Measurements from ENCODE around the gene SDK1. TPM values are rescaled to one million over a fixed set of nuclear protein-coding genes. Genes with fewer than 3 reads are reported as not detected.

The SDK1 gene
- total and polyA plus RNA-seq, 4 donors = 0.12 to 0.47 (median 0.36) TPM

DNA sequence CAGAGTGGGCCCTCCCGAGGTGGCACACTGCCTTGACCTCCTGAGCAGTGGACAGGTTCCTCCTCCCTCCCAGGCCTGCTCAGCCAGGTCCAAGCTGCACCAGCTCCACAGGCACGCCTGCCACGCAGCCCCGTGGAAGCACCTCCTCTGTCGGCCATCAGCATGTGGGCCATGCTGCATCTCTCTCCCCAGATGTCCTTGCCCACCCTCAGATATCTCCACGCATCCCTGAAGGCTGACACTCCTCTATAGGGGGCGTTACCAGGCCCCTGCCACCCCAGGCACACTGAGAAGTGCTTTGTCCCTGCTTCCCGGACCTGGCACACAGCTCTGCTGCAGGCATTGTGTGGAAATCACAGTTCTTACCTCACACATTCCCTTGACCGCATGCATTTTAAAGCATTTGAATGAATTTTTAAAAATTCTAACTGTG lies 598.5 kb downstream of the SDK1 start:
- DNase-seq (ENCODE audit: low spot score) = no peak
- Histone ChIP-seq H3K4me3 (ENCODE audit: low read depth in 1 of 3, low read length in 3 of 3) (no peak overlapping the region), H3K27me3 (ENCODE audit: control insufficient read depth in 4 of 4, insufficient read depth in 4 of 4, low read length in 3 of 4) (no peaks in the 10 kb centered on the region), H3K9me3 (ENCODE audit: control insufficient read depth in 4 of 4, low read length in 3 of 4) (no peaks in the 10 kb centered on the region), H3K27ac (ENCODE audit: low read depth in 1 of 2, low read length in 2 of 2) (no peak overlapping the region), H3K36me3 (ENCODE audit: control insufficient read depth in 4 of 4, insufficient read depth in 3 of 4, low read depth in 1 of 4, low read length in 3 of 4) (no peaks in the 10 kb centered on the region), H3K9ac (ENCODE audit: low read depth in 1 of 2, low read length in 2 of 2) (no peak overlapping the region), H3K4me1 (ENCODE audit: control insufficient read depth in 4 of 4, insufficient read depth in 4 of 4, low read length in 3 of 4) (no peaks in the 10 kb centered on the region)
- no peak for TF ChIP-seq YY1 (IDR thresholded peaks at IDR 0.05)
- TF ChIP-seq JUND (IDR thresholded peaks at IDR 0.05) = no peak
- no peak for TF ChIP-seq ATF3 (IDR thresholded peaks at IDR 0.05)
- TF ChIP-seq NR2F2 (IDR thresholded peaks at IDR 0.05) = no peak
- TF ChIP-seq RXRA (IDR thresholded peaks at IDR 0.05) = no peak
- no peak for TF ChIP-seq GABPA (IDR thresholded peaks at IDR 0.05 in 1 of 2, conservative IDR thresholded peaks at IDR 0.05 in 1 of 2)
- WGBS = 86% methylated on average over 9 of the region's 9 CpGs

- WGBS = 95% methylated on average over 19 of the region's 19 CpGs
- no peaks in the 10 kb centered on the region for H3K36me3 ChIP-seq (ENCODE audit: control insufficient read depth in 4 of 4, insufficient read depth in 3 of 4, low read depth in 1 of 4, low read length in 3 of 4)
- no peak overlapping the region for H3K4me3 ChIP-seq (ENCODE audit: low read depth in 1 of 3, low read length in 3 of 3)
- H3K4me1 ChIP-seq (ENCODE audit: control insufficient read depth in 4 of 4, insufficient read depth in 4 of 4, low read length in 3 of 4) = no peaks in the 10 kb centered on the region
- peaks cover 0 to 3% (median 1%) of the 10 kb centered on the region in 4 donors for H3K9me3 ChIP-seq (ENCODE audit: control insufficient read depth in 4 of 4, low read length in 3 of 4)
- H3K27ac ChIP-seq (ENCODE audit: low read depth in 1 of 2, low read length in 2 of 2) = no peak overlapping the region
- no peaks in the 10 kb centered on the region for H3K27me3 ChIP-seq (ENCODE audit: control insufficient read depth in 4 of 4, insufficient read depth in 4 of 4, low read length in 3 of 4)
- TF ChIP-seq HNF4A (conservative IDR thresholded peaks at IDR 0.05) = no peak
- TF ChIP-seq JUND (IDR thresholded peaks at IDR 0.05) = no peak
- TF ChIP-seq, protein P1, sequence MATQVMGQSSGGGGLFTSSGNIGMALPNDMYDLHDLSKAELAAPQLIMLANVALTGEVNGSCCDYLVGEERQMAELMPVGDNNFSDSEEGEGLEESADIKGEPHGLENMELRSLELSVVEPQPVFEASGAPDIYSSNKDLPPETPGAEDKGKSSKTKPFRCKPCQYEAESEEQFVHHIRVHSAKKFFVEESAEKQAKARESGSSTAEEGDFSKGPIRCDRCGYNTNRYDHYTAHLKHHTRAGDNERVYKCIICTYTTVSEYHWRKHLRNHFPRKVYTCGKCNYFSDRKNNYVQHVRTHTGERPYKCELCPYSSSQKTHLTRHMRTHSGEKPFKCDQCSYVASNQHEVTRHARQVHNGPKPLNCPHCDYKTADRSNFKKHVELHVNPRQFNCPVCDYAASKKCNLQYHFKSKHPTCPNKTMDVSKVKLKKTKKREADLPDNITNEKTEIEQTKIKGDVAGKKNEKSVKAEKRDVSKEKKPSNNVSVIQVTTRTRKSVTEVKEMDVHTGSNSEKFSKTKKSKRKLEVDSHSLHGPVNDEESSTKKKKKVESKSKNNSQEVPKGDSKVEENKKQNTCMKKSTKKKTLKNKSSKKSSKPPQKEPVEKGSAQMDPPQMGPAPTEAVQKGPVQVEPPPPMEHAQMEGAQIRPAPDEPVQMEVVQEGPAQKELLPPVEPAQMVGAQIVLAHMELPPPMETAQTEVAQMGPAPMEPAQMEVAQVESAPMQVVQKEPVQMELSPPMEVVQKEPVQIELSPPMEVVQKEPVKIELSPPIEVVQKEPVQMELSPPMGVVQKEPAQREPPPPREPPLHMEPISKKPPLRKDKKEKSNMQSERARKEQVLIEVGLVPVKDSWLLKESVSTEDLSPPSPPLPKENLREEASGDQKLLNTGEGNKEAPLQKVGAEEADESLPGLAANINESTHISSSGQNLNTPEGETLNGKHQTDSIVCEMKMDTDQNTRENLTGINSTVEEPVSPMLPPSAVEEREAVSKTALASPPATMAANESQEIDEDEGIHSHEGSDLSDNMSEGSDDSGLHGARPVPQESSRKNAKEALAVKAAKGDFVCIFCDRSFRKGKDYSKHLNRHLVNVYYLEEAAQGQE (IDR thresholded peaks at IDR 0.05) = no peak
- no peak for TF ChIP-seq MAX (IDR thresholded peaks at IDR 0.05)
- TF ChIP-seq, protein P2, sequence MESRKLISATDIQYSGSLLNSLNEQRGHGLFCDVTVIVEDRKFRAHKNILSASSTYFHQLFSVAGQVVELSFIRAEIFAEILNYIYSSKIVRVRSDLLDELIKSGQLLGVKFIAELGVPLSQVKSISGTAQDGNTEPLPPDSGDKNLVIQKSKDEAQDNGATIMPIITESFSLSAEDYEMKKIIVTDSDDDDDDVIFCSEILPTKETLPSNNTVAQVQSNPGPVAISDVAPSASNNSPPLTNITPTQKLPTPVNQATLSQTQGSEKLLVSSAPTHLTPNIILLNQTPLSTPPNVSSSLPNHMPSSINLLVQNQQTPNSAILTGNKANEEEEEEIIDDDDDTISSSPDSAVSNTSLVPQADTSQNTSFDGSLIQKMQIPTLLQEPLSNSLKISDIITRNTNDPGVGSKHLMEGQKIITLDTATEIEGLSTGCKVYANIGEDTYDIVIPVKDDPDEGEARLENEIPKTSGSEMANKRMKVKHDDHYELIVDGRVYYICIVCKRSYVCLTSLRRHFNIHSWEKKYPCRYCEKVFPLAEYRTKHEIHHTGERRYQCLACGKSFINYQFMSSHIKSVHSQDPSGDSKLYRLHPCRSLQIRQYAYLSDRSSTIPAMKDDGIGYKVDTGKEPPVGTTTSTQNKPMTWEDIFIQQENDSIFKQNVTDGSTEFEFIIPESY (IDR thresholded peaks at IDR 0.05) = no peak
- H3K9ac ChIP-seq (ENCODE audit: low read depth in 1 of 2, low read length in 2 of 2) = no peak overlapping the region
- no peak for DNase-seq (ENCODE audit: low spot score)
Observed at GRCh38 chr7:3908153-3908552, 607.1 kb downstream of the SDK1 start.

GRCh38 chr7:3909128-3909527 lies 608.1 kb downstream of the SDK1 start:
- Histone ChIP-seq H3K9me3 (ENCODE audit: control insufficient read depth in 4 of 4, low read length in 3 of 4) (peaks cover 0 to 3% (median 1%) of the 10 kb centered on the region in 4 donors), H3K4me1 (ENCODE audit: control insufficient read depth in 4 of 4, insufficient read depth in 4 of 4, low read length in 3 of 4) (no peaks in the 10 kb centered on the region), H3K9ac (ENCODE audit: low read depth in 1 of 2, low read length in 2 of 2) (no peak overlapping the region), H3K27ac (ENCODE audit: low read depth in 1 of 2, low read length in 2 of 2) (no peak overlapping the region), H3K36me3 (ENCODE audit: control insufficient read depth in 4 of 4, insufficient read depth in 3 of 4, low read depth in 1 of 4, low read length in 3 of 4) (no peaks in the 10 kb centered on the region), H3K27me3 (ENCODE audit: control insufficient read depth in 4 of 4, insufficient read depth in 4 of 4, low read length in 3 of 4) (no peaks in the 10 kb centered on the region), H3K4me3 (ENCODE audit: low read depth in 1 of 3, low read length in 3 of 3) (no peak overlapping the region)
- 96% methylated on average over 7 of the region's 7 CpGs for WGBS
- no peak for TF ChIP-seq TAF1 (conservative IDR thresholded peaks at IDR 0.05)
- no peak for TF ChIP-seq GABPA (IDR thresholded peaks at IDR 0.05 in 1 of 2, conservative IDR thresholded peaks at IDR 0.05 in 1 of 2)
- no peak for TF ChIP-seq EGR1 (IDR thresholded peaks at IDR 0.05; ENCODE audit: low read depth in 2 of 2)
- TF ChIP-seq CTCF (IDR thresholded peaks at IDR 0.05; ENCODE audit: low read depth, low read length, missing input control) = no peak
- no peak for TF ChIP-seq FOXA1 (IDR thresholded peaks at IDR 0.05)
- no peak for TF ChIP-seq RAD21 (IDR thresholded peaks at IDR 0.05)
- TF ChIP-seq HNF4A (conservative IDR thresholded peaks at IDR 0.05) = no peak
- TF ChIP-seq, protein P1 (IDR thresholded peaks at IDR 0.05) = no peak
- TF ChIP-seq MAX (IDR thresholded peaks at IDR 0.05) = no peak
- DNase-seq (ENCODE audit: low spot score) = no peak

Measured in liver (tissue), 9 donors.